ENCODE data around the gene TMEM225B. TPM values are rescaled to one million over a fixed set of nuclear protein-coding genes. Genes with fewer than 3 reads are reported as not detected.

Gene TMEM225B
- total and polyA plus RNA-seq, 2 of the 4 experiments (the other 2 are of a cell fraction): 0.32 to 0.54 TPM

- Histone ChIP-seq H3K9me3 (ENCODE audit: control insufficient read depth, insufficient read depth, low read length) (no peaks in the 10 kb centered on the region), H3K9ac (ENCODE audit: low read depth, low read length) (no peak overlapping the region), H2AK5ac (ENCODE audit: low read depth, low read length) (no peak overlapping the region), H3K4me2 (ENCODE audit: low read depth, low read length) (no peak overlapping the region), H3K27ac (ENCODE audit: insufficient read depth, low read length) (no peak overlapping the region), H2BK20ac (ENCODE audit: low read depth, low read length) (no peak overlapping the region), H4K5ac (ENCODE audit: low read depth, low read length) (no peak overlapping the region), H4K8ac (ENCODE audit: low read depth in 2 of 2, low read length in 2 of 2) (no peak overlapping the region), H3K4ac (ENCODE audit: low read depth, low read length) (no peak overlapping the region), H3K23ac (ENCODE audit: low read depth, low read length) (no peak overlapping the region), H2AFZ (replicated peaks; ENCODE audit: low read length, poor library complexity) (no peak overlapping the region), H2BK120ac (ENCODE audit: low read depth, low read length) (no peak overlapping the region), H2BK15ac (ENCODE audit: low read depth, low read length) (no peak overlapping the region), H3K4me1 (ENCODE audit: control insufficient read depth, insufficient read depth, low read length) (no peaks in the 10 kb centered on the region), H3K56ac (ENCODE audit: extremely low read depth, insufficient read depth, low read length) (no peak overlapping the region), H3K36me3 (ENCODE audit: control insufficient read depth, insufficient read depth, low read length) (peaks cover 71% of the 10 kb centered on the region), H4K91ac (ENCODE audit: insufficient read depth, low read depth, low read length) (no peak overlapping the region), H3K9me1 (ENCODE audit: insufficient read depth, low read length) (no peaks in the 10 kb centered on the region; the same call in 1 of the 2 replicates), H4K20me1 (ENCODE audit: insufficient read depth, low read length) (no peaks in the 10 kb centered on the region), H3K4me3 (ENCODE audit: insufficient read depth, low read depth, low read length) (no peak overlapping the region), H2BK5ac (ENCODE audit: low read depth, low read length, poor library complexity, severe bottlenecking) (no peak overlapping the region), H3K79me1 (ENCODE audit: low read depth in 1 of 2, low read length in 2 of 2) (peaks cover 20 to 45% of the 10 kb centered on the region in 2 experiments), H3K27me3 (ENCODE audit: control insufficient read depth, insufficient read depth, low read length) (no peaks in the 10 kb centered on the region), H2AK9ac (replicated peaks; ENCODE audit: low read depth, low read length, poor library complexity) (no peak overlapping the region), H3K14ac (replicated peaks; ENCODE audit: low read depth, low read length) (no peak overlapping the region), H3K18ac (ENCODE audit: low read depth, low read length) (no peak overlapping the region)
- DNase-seq (no peak), ATAC-seq (ENCODE audit: low read depth) (no peak)
- intact Hi-C loops (cut with micrococcal nuclease) (no loop called here), in situ Hi-C loops (cut with MboI; ENCODE audit: low sequenced_read_pairs) (no loop called here), dilution Hi-C loops (cut with HindIII; ENCODE audit: low sequenced_read_pairs, unreplicated experiment) (no loop called here)
- 100% methylated on average over 2 of the region's 16 CpGs; no CpG with 5 or more reads in 1 of the 2 experiments for WGBS, 2 experiments (ENCODE audit: extremely low coverage in 2 of 2, insufficient read length in 1 of 2)
- CTCF ChIA-PET: interaction anchor here (0.6 kb wide), 1 partner anchor 21 kb away, joined by 3 read pairs; no protein-coding TSS in a partner anchor
- no TSS peak for BruUV-seq (replicated peaks)
- POLR2A ChIA-PET (ENCODE audit: unreplicated experiment): no interaction called here
- no peak for TF ChIP-seq MXI1 (IDR thresholded peaks at IDR 0.05; ENCODE audit: borderline replicate concordance, low read depth, low read length)
- no peak for TF ChIP-seq RFX5 (IDR thresholded peaks at IDR 0.05; ENCODE audit: low read depth, low read length)
Measured at GRCh38 chr7:99624484-99624883, 26.4 kb downstream of the TMEM225B start.

Data from IMR-90 (cell line).